H1 (cell line): ENCODE measurements around the gene TMEM154.

Experiments
- BACH1 ChIP-seq: IDR thresholded peaks from 2 replicates; pipeline ENCODE4 v1.6.1; 2012; ENCODE audit warnings: low read length, improper control_type of control experiment
- EZH2 ChIP-seq: fragments of 200-600 bp; sonication (generic); IDR thresholded peaks from 2 replicates; pipeline ENCODE4 v1.7.1; 2012; ENCODE audit warnings: low read depth, mild to moderate bottlenecking, moderate library complexity, low read length, inconsistent platforms; ENCODE audit not compliant: severe bottlenecking
- MAX ChIP-seq: IDR thresholded peaks from 2 replicates; pipeline ENCODE4 v1.6.1; 2012; ENCODE audit warnings: inconsistent platforms
- POLR2A ChIP-seq, 2 experiments: IDR thresholded peaks; 1 replicate in 1 of 2; 2 replicates in 1 of 2; pipeline ENCODE4 v1.6.1; 2011; ENCODE audit warnings: low read depth in 2 of 2, low read length in 2 of 2, mild to moderate bottlenecking in 2 of 2; ENCODE audit errors: control extremely low read depth in 1 of 2
- SIN3A ChIP-seq, 2 experiments: IDR thresholded peaks in 1 of 2; conservative IDR thresholded peaks in 1 of 2; 2 replicates each; pipeline ENCODE4 v1.6.1; 2011 to 2012; ENCODE audit warnings: low read length in 2 of 2, improper control_type of control experiment in 1 of 2, low read depth in 1 of 2, mild to moderate bottlenecking in 1 of 2
- TCF12 ChIP-seq: IDR thresholded peaks from 2 replicates; pipeline ENCODE4 v1.6.1; 2011; ENCODE audit warnings: low read depth, mild to moderate bottlenecking, low read length
- TF ChIP-seq, protein P1 (sequence below): IDR thresholded peaks from 2 replicates; pipeline ENCODE4 v1.6.1; 2012; ENCODE audit warnings: low read length, inconsistent platforms
- TF ChIP-seq, protein P2 (sequence below), 3 experiments: IDR thresholded peaks; 1 replicate in 2 of 3; 2 replicates in 1 of 3; pipeline versions ENCODE4 v1.5.1 to v1.6.1; 2011; ENCODE audit warnings: low read length in 3 of 3, mild to moderate bottlenecking in 3 of 3, inconsistent platforms in 2 of 3, low read depth in 1 of 3, moderate library complexity in 1 of 3; ENCODE audit not compliant: insufficient read depth in 1 of 3; ENCODE audit errors: control extremely low read depth in 1 of 3

GRCh38 chr4:152581536-152582160, 98.1 kb downstream of the TMEM154 start:
- TF ChIP-seq, protein P1, sequence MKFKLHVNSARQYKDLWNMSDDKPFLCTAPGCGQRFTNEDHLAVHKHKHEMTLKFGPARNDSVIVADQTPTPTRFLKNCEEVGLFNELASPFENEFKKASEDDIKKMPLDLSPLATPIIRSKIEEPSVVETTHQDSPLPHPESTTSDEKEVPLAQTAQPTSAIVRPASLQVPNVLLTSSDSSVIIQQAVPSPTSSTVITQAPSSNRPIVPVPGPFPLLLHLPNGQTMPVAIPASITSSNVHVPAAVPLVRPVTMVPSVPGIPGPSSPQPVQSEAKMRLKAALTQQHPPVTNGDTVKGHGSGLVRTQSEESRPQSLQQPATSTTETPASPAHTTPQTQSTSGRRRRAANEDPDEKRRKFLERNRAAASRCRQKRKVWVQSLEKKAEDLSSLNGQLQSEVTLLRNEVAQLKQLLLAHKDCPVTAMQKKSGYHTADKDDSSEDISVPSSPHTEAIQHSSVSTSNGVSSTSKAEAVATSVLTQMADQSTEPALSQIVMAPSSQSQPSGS = no peak
- TF ChIP-seq EZH2 = no peak
- TF ChIP-seq POLR2A (IDR thresholded peaks at IDR 0.05; ENCODE audit: control extremely low read depth in 1 of 2, low read depth in 2 of 2, low read length in 2 of 2) = no peak
- TF ChIP-seq, protein P2, sequence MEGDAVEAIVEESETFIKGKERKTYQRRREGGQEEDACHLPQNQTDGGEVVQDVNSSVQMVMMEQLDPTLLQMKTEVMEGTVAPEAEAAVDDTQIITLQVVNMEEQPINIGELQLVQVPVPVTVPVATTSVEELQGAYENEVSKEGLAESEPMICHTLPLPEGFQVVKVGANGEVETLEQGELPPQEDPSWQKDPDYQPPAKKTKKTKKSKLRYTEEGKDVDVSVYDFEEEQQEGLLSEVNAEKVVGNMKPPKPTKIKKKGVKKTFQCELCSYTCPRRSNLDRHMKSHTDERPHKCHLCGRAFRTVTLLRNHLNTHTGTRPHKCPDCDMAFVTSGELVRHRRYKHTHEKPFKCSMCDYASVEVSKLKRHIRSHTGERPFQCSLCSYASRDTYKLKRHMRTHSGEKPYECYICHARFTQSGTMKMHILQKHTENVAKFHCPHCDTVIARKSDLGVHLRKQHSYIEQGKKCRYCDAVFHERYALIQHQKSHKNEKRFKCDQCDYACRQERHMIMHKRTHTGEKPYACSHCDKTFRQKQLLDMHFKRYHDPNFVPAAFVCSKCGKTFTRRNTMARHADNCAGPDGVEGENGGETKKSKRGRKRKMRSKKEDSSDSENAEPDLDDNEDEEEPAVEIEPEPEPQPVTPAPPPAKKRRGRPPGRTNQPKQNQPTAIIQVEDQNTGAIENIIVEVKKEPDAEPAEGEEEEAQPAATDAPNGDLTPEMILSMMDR (IDR thresholded peaks at IDR 0.05; ENCODE audit: control extremely low read depth in 1 of 3, insufficient read depth in 1 of 3, low read depth in 1 of 3, low read length in 3 of 3) = peak; percentile 35 to 44 (median 37); a peak in 3 of 4 replicates
- no peak for TF ChIP-seq BACH1
- no peak for TF ChIP-seq SIN3A (conservative IDR thresholded peaks at IDR 0.05 in 1 of 2, IDR thresholded peaks at IDR 0.05 in 1 of 2; ENCODE audit: low read depth in 1 of 2, low read length in 2 of 2)
- no peak for TF ChIP-seq TCF12
- no peak for TF ChIP-seq MAX
